ENCODE measurements around the gene CCDC38. TPM values are rescaled to one million over a fixed set of nuclear protein-coding genes. Genes with fewer than 3 reads are reported as not detected.

Gene CCDC38
- total RNA-seq, 1 donor = not detected

GRCh38 chr12:95919110-95919509, 23.3 kb downstream of the CCDC38 start:
- TF ChIP-seq, protein P1, sequence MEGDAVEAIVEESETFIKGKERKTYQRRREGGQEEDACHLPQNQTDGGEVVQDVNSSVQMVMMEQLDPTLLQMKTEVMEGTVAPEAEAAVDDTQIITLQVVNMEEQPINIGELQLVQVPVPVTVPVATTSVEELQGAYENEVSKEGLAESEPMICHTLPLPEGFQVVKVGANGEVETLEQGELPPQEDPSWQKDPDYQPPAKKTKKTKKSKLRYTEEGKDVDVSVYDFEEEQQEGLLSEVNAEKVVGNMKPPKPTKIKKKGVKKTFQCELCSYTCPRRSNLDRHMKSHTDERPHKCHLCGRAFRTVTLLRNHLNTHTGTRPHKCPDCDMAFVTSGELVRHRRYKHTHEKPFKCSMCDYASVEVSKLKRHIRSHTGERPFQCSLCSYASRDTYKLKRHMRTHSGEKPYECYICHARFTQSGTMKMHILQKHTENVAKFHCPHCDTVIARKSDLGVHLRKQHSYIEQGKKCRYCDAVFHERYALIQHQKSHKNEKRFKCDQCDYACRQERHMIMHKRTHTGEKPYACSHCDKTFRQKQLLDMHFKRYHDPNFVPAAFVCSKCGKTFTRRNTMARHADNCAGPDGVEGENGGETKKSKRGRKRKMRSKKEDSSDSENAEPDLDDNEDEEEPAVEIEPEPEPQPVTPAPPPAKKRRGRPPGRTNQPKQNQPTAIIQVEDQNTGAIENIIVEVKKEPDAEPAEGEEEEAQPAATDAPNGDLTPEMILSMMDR (IDR thresholded peaks at IDR 0.05; ENCODE audit: insufficient read depth, low read depth, low read length) = no peak
- DNase-seq (ENCODE audit: low read depth) = no peak
- H3K4me3 ChIP-seq (ENCODE audit: low read depth, low read length) = no peak overlapping the region

DNA sequence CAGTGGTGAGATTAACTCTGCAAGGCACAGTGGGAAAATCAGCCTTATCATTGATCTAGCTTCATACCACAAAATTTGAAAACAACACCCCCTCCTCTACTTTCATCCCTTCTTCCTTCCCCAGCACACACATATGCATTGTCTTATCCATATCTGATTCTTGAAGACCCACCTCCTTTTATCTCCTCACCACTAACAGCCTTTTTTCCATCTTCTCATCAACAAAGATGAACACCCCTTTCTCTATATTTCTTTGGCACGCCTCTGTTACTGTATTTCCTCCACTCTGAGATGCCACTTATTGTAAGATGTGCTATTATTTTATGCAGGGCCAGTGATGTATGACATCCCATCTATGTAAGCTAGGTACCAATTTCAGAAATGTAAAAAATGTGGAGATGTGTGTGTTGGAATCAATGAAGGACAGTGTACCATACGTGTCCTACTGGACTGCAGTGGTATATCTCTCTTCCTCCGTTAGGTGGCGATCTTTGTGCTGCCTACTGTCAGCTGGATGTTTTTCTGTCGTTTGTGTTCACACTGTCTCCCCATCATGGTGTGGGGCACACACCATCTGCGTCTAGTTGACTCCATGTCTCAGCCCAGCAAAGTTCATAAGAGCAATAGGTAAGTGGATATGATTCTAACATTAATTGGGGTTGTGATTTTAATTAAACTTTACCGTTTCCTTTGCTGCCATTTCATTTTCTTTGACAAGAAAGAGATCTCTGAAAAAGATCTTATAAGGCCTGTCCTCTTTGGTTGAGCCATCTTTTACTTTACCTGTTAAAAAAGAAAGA, 24.0 kb downstream of the CCDC38 start:
- TF ChIP-seq, protein P1 (IDR thresholded peaks at IDR 0.05; ENCODE audit: insufficient read depth, low read depth, low read length) = peak; percentile 91
- H3K4me3 ChIP-seq (ENCODE audit: low read depth, low read length) = no peak overlapping the region
- peak; percentile 45 for DNase-seq (ENCODE audit: low read depth)

GRCh38 chr12:95909871-95910270, 32.5 kb downstream of the CCDC38 start:
- H3K4me3 ChIP-seq (ENCODE audit: low read depth, low read length) = no peak overlapping the region
- no peak for DNase-seq (ENCODE audit: low read depth)
- TF ChIP-seq, protein P1 (IDR thresholded peaks at IDR 0.05; ENCODE audit: insufficient read depth, low read depth, low read length) = no peak

DNA sequence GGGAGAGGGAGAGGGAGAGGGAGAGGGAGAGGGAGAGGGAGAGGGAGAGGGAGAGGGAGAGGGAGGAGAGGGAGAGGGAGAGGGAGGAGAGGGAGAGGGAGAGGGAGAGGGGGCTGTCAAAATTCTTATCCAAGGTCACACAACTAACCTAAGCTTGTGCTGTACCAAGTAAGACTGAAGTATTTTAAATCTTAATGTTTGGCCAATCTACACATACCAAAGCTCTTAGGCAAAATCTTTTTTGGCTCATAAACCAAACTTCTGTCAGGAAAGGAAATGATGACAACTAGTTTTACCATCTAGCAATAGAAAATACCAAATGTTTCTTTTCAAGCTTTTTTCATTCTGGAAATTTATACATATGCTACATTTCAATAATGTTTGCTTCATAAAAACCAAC, 33.8 kb downstream of the CCDC38 start:
- no peak overlapping the region for H3K4me3 ChIP-seq (ENCODE audit: low read depth, low read length)
- TF ChIP-seq, protein P1 (IDR thresholded peaks at IDR 0.05; ENCODE audit: insufficient read depth, low read depth, low read length) = no peak
- DNase-seq (ENCODE audit: low read depth) = no peak

- TF ChIP-seq, protein P1 (IDR thresholded peaks at IDR 0.05; ENCODE audit: insufficient read depth, low read depth, low read length) = no peak
- H3K4me3 ChIP-seq (ENCODE audit: low read depth, low read length) = no peak overlapping the region
- no peak for DNase-seq (ENCODE audit: low read depth)
Observed at GRCh38 chr12:95898081-95898480, 44.3 kb downstream of the CCDC38 start.

GRCh38 chr12:95896846-95897245, 45.6 kb downstream of the CCDC38 start:
- H3K4me3 ChIP-seq (ENCODE audit: low read depth, low read length) = no peak overlapping the region
- TF ChIP-seq, protein P1 (IDR thresholded peaks at IDR 0.05; ENCODE audit: insufficient read depth, low read depth, low read length) = no peak
- DNase-seq (ENCODE audit: low read depth) = no peak

- TF ChIP-seq, protein P1 (IDR thresholded peaks at IDR 0.05; ENCODE audit: insufficient read depth, low read depth, low read length) = no peak
- H3K4me3 ChIP-seq (ENCODE audit: low read depth, low read length) = no peak overlapping the region
- DNase-seq (ENCODE audit: low read depth) = no peak
Observed at GRCh38 chr12:95890958-95891357, 51.5 kb downstream of the CCDC38 start.

All from fibroblast of villous mesenchyme (primary cell).